B cell (primary cell): Measurements from ENCODE around the gene NRXN2.

ENCODE experiments used
- CTCF ChIP-seq: fragments of 200-600 bp; IDR thresholded peaks from one replicate; pipeline ENCODE4 v1.8.0; 2022; ENCODE audit warnings: antibody characterized with exemption, mild to moderate bottlenecking
- EZH2 ChIP-seq: IDR thresholded peaks from 2 replicates; pipeline ENCODE4 v1.6.1; 2012; ENCODE audit warnings: borderline replicate concordance, low read depth, mild to moderate bottlenecking, moderate library complexity, low read length; ENCODE audit not compliant: insufficient read depth, poor library complexity, severe bottlenecking

GRCh38 chr11:64632237-64632636 lies 90.8 kb downstream of the NRXN2 start:
- TF ChIP-seq CTCF = no peak
- TF ChIP-seq EZH2 = no peak
